ENCODE data around the gene TMEM184B. TPM values are rescaled to one million over a fixed set of nuclear protein-coding genes. Genes with fewer than 3 reads are reported as not detected.

Gene TMEM184B
- total and polyA plus RNA-seq, 2 of the 8 experiments (the other 6 are each of a cell fraction or from before 2014, with no cell fraction given) = 41.6 to 81.0 TPM

DNA sequence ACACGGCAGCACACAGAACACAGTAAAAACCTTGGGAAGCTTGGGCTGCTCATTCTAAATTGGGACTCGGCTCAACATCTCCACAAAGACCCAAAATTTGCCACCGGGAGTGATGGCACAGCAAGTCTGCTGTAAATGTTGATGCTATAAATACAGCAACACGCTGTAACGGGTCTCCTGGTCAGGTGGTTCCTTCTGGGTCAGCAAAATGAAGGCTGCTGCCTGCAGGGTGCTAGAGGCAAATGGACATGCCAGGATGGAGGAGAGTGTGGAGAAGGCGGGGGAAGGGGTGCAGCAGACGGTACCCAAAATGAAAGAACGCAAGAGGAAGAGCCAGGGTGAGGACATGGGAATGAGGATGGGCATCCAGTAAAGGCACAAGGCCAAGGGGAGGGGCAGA is 40.6 kb downstream of the TMEM184B start (continued):
- TF ChIP-seq USF2 (IDR thresholded peaks at IDR 0.05; ENCODE audit: low read length) = no peak
- TF ChIP-seq, protein P1, sequence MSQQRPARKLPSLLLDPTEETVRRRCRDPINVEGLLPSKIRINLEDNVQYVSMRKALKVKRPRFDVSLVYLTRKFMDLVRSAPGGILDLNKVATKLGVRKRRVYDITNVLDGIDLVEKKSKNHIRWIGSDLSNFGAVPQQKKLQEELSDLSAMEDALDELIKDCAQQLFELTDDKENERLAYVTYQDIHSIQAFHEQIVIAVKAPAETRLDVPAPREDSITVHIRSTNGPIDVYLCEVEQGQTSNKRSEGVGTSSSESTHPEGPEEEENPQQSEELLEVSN (IDR thresholded peaks at IDR 0.05) = no peak
- no peak for TF ChIP-seq BCL11A (IDR thresholded peaks at IDR 0.05; ENCODE audit: low read depth in 2 of 2, low read length in 2 of 2)
- TF ChIP-seq CREB1 (IDR thresholded peaks at IDR 0.05) = no peak
- TF ChIP-seq SRF (IDR thresholded peaks at IDR 0.05; ENCODE audit: low read depth, low read length) = no peak
- TF ChIP-seq CTBP2 (IDR thresholded peaks at IDR 0.05; ENCODE audit: borderline replicate concordance, insufficient read depth, insufficient read length, low read length) = no peak
- no peak for TF ChIP-seq POU5F1 (IDR thresholded peaks at IDR 0.05; ENCODE audit: low read depth, low read length)
